HepG2 (cell line): ENCODE results near the gene UBE2C. TPM values are rescaled to one million over a fixed set of nuclear protein-coding genes. Genes with fewer than 3 reads are reported as not detected.
A peak's percentile ranks its signal among the peaks of the same experiment; 100 is the strongest.

Experiments
- BORCS8-MEF2B ChIP-seq: sonication (generic); formaldehyde crosslinking; IDR thresholded peaks from 2 replicates; pipeline ENCODE4 v1.8.0; 2022; ENCODE audit warnings: mild to moderate bottlenecking, missing genetic modification reagents
- FOXP4 ChIP-seq: sonication (generic); formaldehyde crosslinking; IDR thresholded peaks from 2 replicates; pipeline ENCODE4 v1.4.0; 2020; ENCODE audit warnings: missing genetic modification reagents
- KMT2A ChIP-seq: sonication (generic); formaldehyde crosslinking; IDR thresholded peaks from 2 replicates; pipeline ENCODE4 v1.4.0; 2020; ENCODE audit warnings: missing genetic modification reagents
- MIER2 ChIP-seq: IDR thresholded peaks from 2 replicates; pipeline ENCODE4 v1.6.1; 2016; ENCODE audit warnings: missing biosample characterization, missing genetic modification reagents
- MTA3 ChIP-seq: sonication (generic); formaldehyde crosslinking; IDR thresholded peaks from 2 replicates; pipeline ENCODE4 v1.4.0; 2020; ENCODE audit warnings: missing genetic modification reagents
- MXD1 ChIP-seq: sonication (generic); formaldehyde crosslinking; IDR thresholded peaks from 2 replicates; pipeline ENCODE4 v1.4.0; 2020; ENCODE audit warnings: mild to moderate bottlenecking, missing genetic modification reagents
- PRDM10 ChIP-seq: sonication (generic); formaldehyde crosslinking; IDR thresholded peaks from 2 replicates; pipeline ENCODE4 v1.4.0; 2020; ENCODE audit warnings: low read depth, missing genetic modification reagents
- SATB2 ChIP-seq: sonication (generic); formaldehyde crosslinking; IDR thresholded peaks from 2 replicates; pipeline ENCODE4 v1.5.0; 2020; ENCODE audit warnings: missing genetic modification reagents
- SIN3B ChIP-seq: fragments of 150-350 bp; IDR thresholded peaks from 2 replicates; pipeline ENCODE4 v1.6.1; 2014; ENCODE audit warnings: low read length
- SRSF4 ChIP-seq: fragments of 200-400 bp; formaldehyde crosslinking; IDR thresholded peaks from one replicate; pipeline ENCODE4 v1.6.1; 2018; ENCODE audit warnings: mild to moderate bottlenecking, low read depth, low read length, moderate library complexity; ENCODE audit not compliant: poor library complexity, severe bottlenecking
- STAT5B ChIP-seq: sonication (generic); formaldehyde crosslinking; IDR thresholded peaks from 2 replicates; pipeline ENCODE4 v1.4.0; 2020; ENCODE audit warnings: missing genetic modification reagents
- ZKSCAN5 ChIP-seq: sonication (generic); formaldehyde crosslinking; IDR thresholded peaks from 2 replicates; pipeline ENCODE4 v1.5.1; 2020; ENCODE audit warnings: mild to moderate bottlenecking, missing genetic modification reagents
- ZNF350 ChIP-seq: sonication (generic); formaldehyde crosslinking; IDR thresholded peaks from 2 replicates; pipeline ENCODE4 v1.4.0; 2020; ENCODE audit warnings: mild to moderate bottlenecking, low read depth, missing genetic modification reagents, borderline replicate concordance
- ZNF552 ChIP-seq: sonication (generic); formaldehyde crosslinking; IDR thresholded peaks from 2 replicates; pipeline ENCODE4 v1.9.0; 2022; ENCODE audit warnings: missing genetic modification reagents, mild to moderate bottlenecking, borderline replicate concordance
- ZNF576 ChIP-seq: sonication (generic); formaldehyde crosslinking; IDR thresholded peaks from 2 replicates; pipeline ENCODE4 v1.4.0; 2020; ENCODE audit warnings: mild to moderate bottlenecking, missing genetic modification reagents
- ZNF703 ChIP-seq: sonication (generic); formaldehyde crosslinking; IDR thresholded peaks from 2 replicates; pipeline ENCODE4 v1.5.1; 2020; ENCODE audit warnings: missing genetic modification reagents, mild to moderate bottlenecking, moderate library complexity, borderline replicate concordance
- ZNF83 ChIP-seq: sonication (generic); formaldehyde crosslinking; IDR thresholded peaks from 2 replicates; pipeline ENCODE4 v1.4.0; 2020; ENCODE audit warnings: missing genetic modification reagents, mild to moderate bottlenecking, borderline replicate concordance
- polyA plus RNA-seq, 8 experiments: library from polyadenylated mRNA; depleted of rRNA in 3 of 8; stranded (reverse) in 7 of 8; unstranded in 1 of 8; fragments of >200 nt; fragmentation: Illumina TruSeq in 4 of 8; extraction: Trizol in 4 of 8; gene quantifications; 2 replicates each; pipeline versions ENCODE4 v1.2.1 to v1.2.3, GENCODE V29; 2011 to 2016; ENCODE audit warnings: low read depth in 4 of 8, missing spikeins in 1 of 8, mixed read lengths in 1 of 8; ENCODE audit not compliant: insufficient read depth in 1 of 8
- total RNA-seq, 5 experiments: library from RNA; depleted of rRNA; stranded (reverse); fragments of >200 nt; fragmentation: Illumina TruSeq; extraction: Trizol; gene quantifications; 2 replicates each; pipeline ENCODE4 v1.2.3, GENCODE V29; 2016; ENCODE audit warnings: low read depth in 1 of 5
- TF ChIP-seq, protein P1 (sequence below): sonication (generic); formaldehyde crosslinking; IDR thresholded peaks from 2 replicates; pipeline ENCODE4 v1.5.1; 2020; ENCODE audit warnings: missing genetic modification reagents, mild to moderate bottlenecking, borderline replicate concordance
- TF ChIP-seq, protein P2 (sequence below): sonication (generic); formaldehyde crosslinking; IDR thresholded peaks from 2 replicates; pipeline ENCODE4 v1.8.1; 2023; ENCODE audit warnings: missing genetic modification reagents, mild to moderate bottlenecking, borderline replicate concordance

The UBE2C gene
- total and polyA plus RNA-seq, 2 of the 13 experiments (the other 11 are each of a cell fraction or from before 2014, with no cell fraction given): 100 to 123 TPM

GRCh38 chr20:45833030-45833882 is 20.8 kb downstream of the UBE2C start, which contains the start of gene SNX21 (continued):
- TF ChIP-seq, protein P1, sequence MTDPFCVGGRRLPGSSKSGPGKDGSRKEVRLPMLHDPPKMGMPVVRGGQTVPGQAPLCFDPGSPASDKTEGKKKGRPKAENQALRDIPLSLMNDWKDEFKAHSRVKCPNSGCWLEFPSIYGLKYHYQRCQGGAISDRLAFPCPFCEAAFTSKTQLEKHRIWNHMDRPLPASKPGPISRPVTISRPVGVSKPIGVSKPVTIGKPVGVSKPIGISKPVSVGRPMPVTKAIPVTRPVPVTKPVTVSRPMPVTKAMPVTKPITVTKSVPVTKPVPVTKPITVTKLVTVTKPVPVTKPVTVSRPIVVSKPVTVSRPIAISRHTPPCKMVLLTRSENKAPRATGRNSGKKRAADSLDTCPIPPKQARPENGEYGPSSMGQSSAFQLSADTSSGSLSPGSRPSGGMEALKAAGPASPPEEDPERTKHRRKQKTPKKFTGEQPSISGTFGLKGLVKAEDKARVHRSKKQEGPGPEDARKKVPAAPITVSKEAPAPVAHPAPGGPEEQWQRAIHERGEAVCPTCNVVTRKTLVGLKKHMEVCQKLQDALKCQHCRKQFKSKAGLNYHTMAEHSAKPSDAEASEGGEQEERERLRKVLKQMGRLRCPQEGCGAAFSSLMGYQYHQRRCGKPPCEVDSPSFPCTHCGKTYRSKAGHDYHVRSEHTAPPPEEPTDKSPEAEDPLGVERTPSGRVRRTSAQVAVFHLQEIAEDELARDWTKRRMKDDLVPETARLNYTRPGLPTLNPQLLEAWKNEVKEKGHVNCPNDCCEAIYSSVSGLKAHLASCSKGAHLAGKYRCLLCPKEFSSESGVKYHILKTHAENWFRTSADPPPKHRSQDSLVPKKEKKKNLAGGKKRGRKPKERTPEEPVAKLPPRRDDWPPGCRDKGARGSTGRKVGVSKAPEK: 0 out of 2 replicates have a peak, but pooled peaks have one; percentile 60
- no peak for TF ChIP-seq SATB2
- no peak for TF ChIP-seq SIN3B
- no peak for TF ChIP-seq BORCS8-MEF2B (CRISPR knock-in tag)
- no peak for TF ChIP-seq ZNF83 (CRISPR knock-in tag)
- TF ChIP-seq FOXP4 (CRISPR knock-in tag): peak; percentile 38; the same call in 1 of the 2 replicates
- TF ChIP-seq ZNF350 (CRISPR knock-in tag): no peak
- no peak for TF ChIP-seq SRSF4
- TF ChIP-seq PRDM10: no peak
- TF ChIP-seq MXD1 (CRISPR knock-in tag): no peak
- TF ChIP-seq ZKSCAN5 (CRISPR knock-in tag): no peak
- no peak for TF ChIP-seq MIER2
- TF ChIP-seq ZNF552 (CRISPR knock-in tag): no peak; the same call in 1 of the 2 replicates
- no peak; the same call in 1 of the 2 replicates for TF ChIP-seq KMT2A
- no peak for TF ChIP-seq STAT5B
- TF ChIP-seq MTA3 (CRISPR knock-in tag): no peak
- no peak; the same call in 1 of the 2 replicates for TF ChIP-seq ZNF703 (CRISPR knock-in tag)
- TF ChIP-seq, protein P2, sequence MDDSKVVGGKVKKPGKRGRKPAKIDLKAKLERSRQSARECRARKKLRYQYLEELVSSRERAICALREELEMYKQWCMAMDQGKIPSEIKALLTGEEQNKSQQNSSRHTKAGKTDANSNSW (CRISPR knock-in tag): no peak
- TF ChIP-seq ZNF576 (CRISPR knock-in tag): no peak
